ENCODE measurements around the gene CFAP97D2.
"Not testable (repeated sequence)": the region's sequence is repeated elsewhere in the genome, so short reads cannot be mapped to it uniquely, and the experiment has no call there.

GRCh38 chr13:114148886-114149285 lies 30.2 kb upstream of the CFAP97D2 start:
- TF ChIP-seq MYBL2 (CRISPR knock-in tag; IDR thresholded peaks at IDR 0.05); TP53 (CRISPR knock-in tag; IDR thresholded peaks at IDR 0.05); FOXP1 (CRISPR knock-in tag; IDR thresholded peaks at IDR 0.05; ENCODE audit: borderline replicate concordance); MAX (CRISPR knock-in tag; IDR thresholded peaks at IDR 0.05); TCF7 (CRISPR knock-in tag; IDR thresholded peaks at IDR 0.05; ENCODE audit: low read depth); TEAD4 (CRISPR knock-in tag; IDR thresholded peaks at IDR 0.05); FOXJ3 (CRISPR knock-in tag; IDR thresholded peaks at IDR 0.05; ENCODE audit: borderline replicate concordance); ZNF138 (CRISPR knock-in tag; conservative IDR thresholded peaks at IDR 0.05); ESRRA (CRISPR knock-in tag; IDR thresholded peaks at IDR 0.05; ENCODE audit: borderline replicate concordance): not testable (repeated sequence)
- TF ChIP-seq, protein P1, sequence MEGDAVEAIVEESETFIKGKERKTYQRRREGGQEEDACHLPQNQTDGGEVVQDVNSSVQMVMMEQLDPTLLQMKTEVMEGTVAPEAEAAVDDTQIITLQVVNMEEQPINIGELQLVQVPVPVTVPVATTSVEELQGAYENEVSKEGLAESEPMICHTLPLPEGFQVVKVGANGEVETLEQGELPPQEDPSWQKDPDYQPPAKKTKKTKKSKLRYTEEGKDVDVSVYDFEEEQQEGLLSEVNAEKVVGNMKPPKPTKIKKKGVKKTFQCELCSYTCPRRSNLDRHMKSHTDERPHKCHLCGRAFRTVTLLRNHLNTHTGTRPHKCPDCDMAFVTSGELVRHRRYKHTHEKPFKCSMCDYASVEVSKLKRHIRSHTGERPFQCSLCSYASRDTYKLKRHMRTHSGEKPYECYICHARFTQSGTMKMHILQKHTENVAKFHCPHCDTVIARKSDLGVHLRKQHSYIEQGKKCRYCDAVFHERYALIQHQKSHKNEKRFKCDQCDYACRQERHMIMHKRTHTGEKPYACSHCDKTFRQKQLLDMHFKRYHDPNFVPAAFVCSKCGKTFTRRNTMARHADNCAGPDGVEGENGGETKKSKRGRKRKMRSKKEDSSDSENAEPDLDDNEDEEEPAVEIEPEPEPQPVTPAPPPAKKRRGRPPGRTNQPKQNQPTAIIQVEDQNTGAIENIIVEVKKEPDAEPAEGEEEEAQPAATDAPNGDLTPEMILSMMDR (IDR thresholded peaks at IDR 0.05) = not testable (repeated sequence)
- TF ChIP-seq, protein P2, sequence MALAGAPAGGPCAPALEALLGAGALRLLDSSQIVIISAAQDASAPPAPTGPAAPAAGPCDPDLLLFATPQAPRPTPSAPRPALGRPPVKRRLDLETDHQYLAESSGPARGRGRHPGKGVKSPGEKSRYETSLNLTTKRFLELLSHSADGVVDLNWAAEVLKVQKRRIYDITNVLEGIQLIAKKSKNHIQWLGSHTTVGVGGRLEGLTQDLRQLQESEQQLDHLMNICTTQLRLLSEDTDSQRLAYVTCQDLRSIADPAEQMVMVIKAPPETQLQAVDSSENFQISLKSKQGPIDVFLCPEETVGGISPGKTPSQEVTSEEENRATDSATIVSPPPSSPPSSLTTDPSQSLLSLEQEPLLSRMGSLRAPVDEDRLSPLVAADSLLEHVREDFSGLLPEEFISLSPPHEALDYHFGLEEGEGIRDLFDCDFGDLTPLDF (CRISPR knock-in tag; IDR thresholded peaks at IDR 0.05) = not testable (repeated sequence)
- TF ChIP-seq, protein P3, sequence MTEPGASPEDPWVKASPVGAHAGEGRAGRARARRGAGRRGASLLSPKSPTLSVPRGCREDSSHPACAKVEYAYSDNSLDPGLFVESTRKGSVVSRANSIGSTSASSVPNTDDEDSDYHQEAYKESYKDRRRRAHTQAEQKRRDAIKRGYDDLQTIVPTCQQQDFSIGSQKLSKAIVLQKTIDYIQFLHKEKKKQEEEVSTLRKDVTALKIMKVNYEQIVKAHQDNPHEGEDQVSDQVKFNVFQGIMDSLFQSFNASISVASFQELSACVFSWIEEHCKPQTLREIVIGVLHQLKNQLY (CRISPR knock-in tag; IDR thresholded peaks at IDR 0.05) = not testable (repeated sequence)

All from WTC11 (cell line).